K562 (cell line): ENCODE measurements around the gene BAIAP3. TPM values are rescaled to one million over a fixed set of nuclear protein-coding genes. Genes with fewer than 3 reads are reported as not detected.

Experiments used
- DACH1 ChIP-seq: fragments of 450-650 bp; IDR thresholded peaks from 2 replicates; pipeline ENCODE4 v1.6.1; 2018; ENCODE audit not compliant: partially characterized antibody
- DEAF1 ChIP-seq: fragments of 450-650 bp; formaldehyde crosslinking; IDR thresholded peaks from 2 replicates; pipeline ENCODE4 v1.4.0; 2020; ENCODE audit warnings: mild to moderate bottlenecking, moderate library complexity
- FOSL1 ChIP-seq: fragments of 200-800 bp; sonication (Bioruptor generic); conservative IDR thresholded peaks from 2 replicates; pipeline ENCODE4 v1.6.1; 2016; ENCODE audit warnings: missing genetic modification characterization, missing compliant biosample characterization
- NFE2 ChIP-seq: IDR thresholded peaks from 2 replicates; pipeline ENCODE4 v1.6.1; 2014; ENCODE audit warnings: antibody characterized with exemption, low read depth
- NR3C1 ChIP-seq: sonication (generic); formaldehyde crosslinking; IDR thresholded peaks from 2 replicates; pipeline ENCODE4 v1.8.1; 2022; ENCODE audit warnings: missing genetic modification reagents
- PHF20 ChIP-seq: fragments of 450-650 bp; IDR thresholded peaks from 2 replicates; pipeline ENCODE4 v1.6.1; 2018; ENCODE audit not compliant: partially characterized antibody
- RBFOX2 ChIP-seq: fragments of 200-400 bp; formaldehyde crosslinking; IDR thresholded peaks from 2 replicates; pipeline ENCODE4 v1.6.1; 2017; ENCODE audit warnings: low read depth, mild to moderate bottlenecking, low read length, moderate library complexity
- ZNF212 ChIP-seq: fragments of 450-650 bp; formaldehyde crosslinking; IDR thresholded peaks from 2 replicates; pipeline ENCODE4 v1.4.0; 2020; ENCODE audit warnings: mild to moderate bottlenecking
- ZNF589 ChIP-seq: fragments of 200-800 bp; sonication (Bioruptor generic); IDR thresholded peaks from 2 replicates; pipeline ENCODE4 v1.6.1; 2016; ENCODE audit warnings: low read depth, missing genetic modification characterization, missing compliant biosample characterization
- polyA plus RNA-seq, 8 experiments: library from polyadenylated mRNA; depleted of rRNA in 4 of 8; stranded (reverse) in 5 of 8; unstranded in 3 of 8; fragments of >200 nt; fragmentation: Nextera tagmentation in 2 of 8; fragmentation: Illumina TruSeq in 1 of 8; extraction: Ambion mirVana in 2 of 8; extraction: Trizol in 1 of 8; gene quantifications; 2 replicates each; pipeline versions ENCODE4 v1.2.1 to v1.2.3, GENCODE V29; 2011 to 2014; ENCODE audit warnings: inconsistent platforms in 1 of 8, missing spikeins in 1 of 8
- total RNA-seq, 7 experiments: library from RNA; depleted of rRNA in 6 of 7; stranded (reverse); fragments of >200 nt in 6 of 7; fragmentation: Illumina TruSeq in 2 of 7; extraction: Trizol in 2 of 7; gene quantifications; 2 replicates each; pipeline versions ENCODE4 v1.2.1 to v1.2.3, GENCODE V29; 2011 to 2021; ENCODE audit warnings: low replicate concordance in 1 of 7
- TF ChIP-seq, protein P1 (sequence below), 2 experiments: fragments of 150-350 bp in 1 of 2; IDR thresholded peaks; 2 replicates each; pipeline ENCODE4 v1.6.1; 2012 to 2016; ENCODE audit warnings: low read depth in 2 of 2, low read length in 2 of 2, mild to moderate bottlenecking in 1 of 2, moderate library complexity in 1 of 2
- TF ChIP-seq, protein P2 (sequence below): sonication (generic); formaldehyde crosslinking; IDR thresholded peaks from 2 replicates; pipeline ENCODE4 v1.8.0; 2022; ENCODE audit warnings: mild to moderate bottlenecking, missing genetic modification reagents, borderline replicate concordance

The BAIAP3 gene
- total and polyA plus RNA-seq, 9 of the 15 experiments (the other 6 are each of a cell fraction or from before 2014, with no cell fraction given), result 0.03 to 4.5 (median 0.57) TPM; not detected in 1

DNA sequence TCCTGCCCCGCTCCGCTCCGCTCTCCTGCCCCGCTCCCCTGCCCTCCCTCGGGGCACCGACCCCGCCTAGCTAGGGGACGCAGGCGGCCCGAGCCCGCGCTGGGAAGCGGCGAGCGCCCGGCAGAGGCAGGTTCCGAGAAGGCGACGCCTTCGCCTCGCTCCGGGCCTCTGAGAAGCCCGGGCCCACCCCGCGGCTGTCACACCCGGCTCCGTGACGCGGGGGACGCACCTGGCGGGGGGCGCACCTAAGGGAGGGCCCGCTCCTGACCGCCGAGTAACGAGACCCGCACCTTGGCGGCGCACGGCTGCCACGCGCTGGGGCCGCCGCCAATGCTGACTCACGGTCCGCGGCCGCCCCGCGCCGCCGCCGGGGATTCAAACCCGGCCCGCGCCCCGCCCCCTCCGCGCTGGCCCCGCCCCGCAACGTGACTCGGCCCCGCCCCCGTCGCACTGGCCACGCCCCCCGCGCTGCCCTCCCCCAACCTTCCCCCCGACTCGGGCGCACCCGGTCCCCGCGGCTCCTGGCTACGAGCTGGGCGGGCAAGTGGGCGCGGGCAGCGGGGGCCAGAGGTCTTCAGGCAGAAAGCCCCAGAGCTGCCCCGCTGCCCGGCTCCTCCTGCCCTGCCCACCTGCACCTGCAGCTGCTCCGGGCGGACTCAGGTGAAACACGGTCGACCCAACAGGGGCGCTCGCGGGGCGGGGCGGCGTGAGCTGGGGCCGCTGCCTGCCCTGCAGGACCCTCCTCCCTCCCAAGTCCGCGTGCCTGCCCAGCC lies 46.0 kb downstream of the BAIAP3 start (continued):
- TF ChIP-seq, protein P1, sequence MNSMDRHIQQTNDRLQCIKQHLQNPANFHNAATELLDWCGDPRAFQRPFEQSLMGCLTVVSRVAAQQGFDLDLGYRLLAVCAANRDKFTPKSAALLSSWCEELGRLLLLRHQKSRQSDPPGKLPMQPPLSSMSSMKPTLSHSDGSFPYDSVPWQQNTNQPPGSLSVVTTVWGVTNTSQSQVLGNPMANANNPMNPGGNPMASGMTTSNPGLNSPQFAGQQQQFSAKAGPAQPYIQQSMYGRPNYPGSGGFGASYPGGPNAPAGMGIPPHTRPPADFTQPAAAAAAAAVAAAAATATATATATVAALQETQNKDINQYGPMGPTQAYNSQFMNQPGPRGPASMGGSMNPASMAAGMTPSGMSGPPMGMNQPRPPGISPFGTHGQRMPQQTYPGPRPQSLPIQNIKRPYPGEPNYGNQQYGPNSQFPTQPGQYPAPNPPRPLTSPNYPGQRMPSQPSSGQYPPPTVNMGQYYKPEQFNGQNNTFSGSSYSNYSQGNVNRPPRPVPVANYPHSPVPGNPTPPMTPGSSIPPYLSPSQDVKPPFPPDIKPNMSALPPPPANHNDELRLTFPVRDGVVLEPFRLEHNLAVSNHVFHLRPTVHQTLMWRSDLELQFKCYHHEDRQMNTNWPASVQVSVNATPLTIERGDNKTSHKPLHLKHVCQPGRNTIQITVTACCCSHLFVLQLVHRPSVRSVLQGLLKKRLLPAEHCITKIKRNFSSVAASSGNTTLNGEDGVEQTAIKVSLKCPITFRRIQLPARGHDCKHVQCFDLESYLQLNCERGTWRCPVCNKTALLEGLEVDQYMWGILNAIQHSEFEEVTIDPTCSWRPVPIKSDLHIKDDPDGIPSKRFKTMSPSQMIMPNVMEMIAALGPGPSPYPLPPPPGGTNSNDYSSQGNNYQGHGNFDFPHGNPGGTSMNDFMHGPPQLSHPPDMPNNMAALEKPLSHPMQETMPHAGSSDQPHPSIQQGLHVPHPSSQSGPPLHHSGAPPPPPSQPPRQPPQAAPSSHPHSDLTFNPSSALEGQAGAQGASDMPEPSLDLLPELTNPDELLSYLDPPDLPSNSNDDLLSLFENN (IDR thresholded peaks at IDR 0.05; ENCODE audit: low read depth in 2 of 2, low read length in 2 of 2), result 0 out of 4 replicates have a peak, but pooled peaks of 1 of the 2 experiments have one; percentile 32
- TF ChIP-seq DEAF1 (CRISPR knock-in tag) (no peak), DACH1 (no peak), ZNF212 (no peak), NR3C1 (CRISPR knock-in tag) (0 out of 2 replicates have a peak, but pooled peaks have one; percentile 81), RBFOX2 (peak; percentile 88), NFE2 (peak; percentile 92), ZNF589 (CRISPR knock-in tag) (no peak), PHF20 (no peak), FOSL1 (tag) (peak; percentile 92)
- TF ChIP-seq, protein P2, sequence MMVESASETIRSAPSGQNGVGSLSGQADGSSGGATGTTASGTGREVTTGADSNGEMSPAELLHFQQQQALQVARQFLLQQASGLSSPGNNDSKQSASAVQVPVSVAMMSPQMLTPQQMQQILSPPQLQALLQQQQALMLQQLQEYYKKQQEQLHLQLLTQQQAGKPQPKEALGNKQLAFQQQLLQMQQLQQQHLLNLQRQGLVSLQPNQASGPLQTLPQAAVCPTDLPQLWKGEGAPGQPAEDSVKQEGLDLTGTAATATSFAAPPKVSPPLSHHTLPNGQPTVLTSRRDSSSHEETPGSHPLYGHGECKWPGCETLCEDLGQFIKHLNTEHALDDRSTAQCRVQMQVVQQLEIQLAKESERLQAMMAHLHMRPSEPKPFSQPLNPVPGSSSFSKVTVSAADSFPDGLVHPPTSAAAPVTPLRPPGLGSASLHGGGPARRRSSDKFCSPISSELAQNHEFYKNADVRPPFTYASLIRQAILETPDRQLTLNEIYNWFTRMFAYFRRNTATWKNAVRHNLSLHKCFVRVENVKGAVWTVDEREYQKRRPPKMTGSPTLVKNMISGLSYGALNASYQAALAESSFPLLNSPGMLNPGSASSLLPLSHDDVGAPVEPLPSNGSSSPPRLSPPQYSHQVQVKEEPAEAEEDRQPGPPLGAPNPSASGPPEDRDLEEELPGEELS (CRISPR knock-in tag), result no peak
